GM19395 (cell line): Measurements from ENCODE around the gene LTBP3.

Experiments
- ATAC-seq: cut with Tn5 transposase; IDR thresholded peaks from one replicate; pipeline ENCODE4 v1.9.1; 2021; ENCODE audit warnings: mild to moderate bottlenecking, moderate library complexity; ENCODE audit not compliant: unreplicated experiment

LTBP3 gene

GRCh38 chr11:65586247-65586630, 28.1 kb upstream of the LTBP3 start:
- no peak for ATAC-seq

- ATAC-seq = no peak
Measured at GRCh38 chr11:65585396-65586246, 27.5 kb upstream of the LTBP3 start.

DNA sequence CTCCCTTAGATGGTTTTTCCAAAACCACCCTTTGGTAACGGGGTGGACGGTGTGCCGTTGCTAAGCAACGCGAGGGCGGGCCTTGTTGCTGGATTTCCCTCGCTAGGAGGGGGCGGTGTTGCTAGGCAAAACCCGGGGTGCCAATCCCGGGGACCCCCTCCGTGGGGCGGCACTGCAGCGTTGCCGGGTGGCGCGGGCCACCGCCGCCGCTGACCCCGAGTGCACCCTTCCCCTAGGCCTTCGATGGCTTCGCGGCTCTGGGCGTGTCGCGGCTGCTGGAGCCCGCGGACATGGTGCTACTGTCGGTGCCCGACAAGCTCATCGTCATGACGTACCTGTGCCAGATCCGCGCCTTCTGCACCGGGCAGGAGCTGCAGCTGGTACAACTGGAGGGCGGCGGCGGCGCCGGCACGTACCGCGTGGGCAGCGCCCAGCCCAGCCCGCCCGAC, 26.6 kb upstream of the LTBP3 start:
- ATAC-seq = no peak

- ATAC-seq = no peak
Measured at GRCh38 chr11:65584106-65584505, 25.9 kb upstream of the LTBP3 start.

- no peak for ATAC-seq
Measured at GRCh38 chr11:65583589-65583988, 25.4 kb upstream of the LTBP3 start.

- ATAC-seq = no peak
Measured at GRCh38 chr11:65581928-65582327, 23.8 kb upstream of the LTBP3 start.

- no peak for ATAC-seq
Measured at GRCh38 chr11:65580756-65581155, 22.6 kb upstream of the LTBP3 start.

GRCh38 chr11:65580031-65580692, 22.0 kb upstream of the LTBP3 start:
- ATAC-seq = no peak

DNA sequence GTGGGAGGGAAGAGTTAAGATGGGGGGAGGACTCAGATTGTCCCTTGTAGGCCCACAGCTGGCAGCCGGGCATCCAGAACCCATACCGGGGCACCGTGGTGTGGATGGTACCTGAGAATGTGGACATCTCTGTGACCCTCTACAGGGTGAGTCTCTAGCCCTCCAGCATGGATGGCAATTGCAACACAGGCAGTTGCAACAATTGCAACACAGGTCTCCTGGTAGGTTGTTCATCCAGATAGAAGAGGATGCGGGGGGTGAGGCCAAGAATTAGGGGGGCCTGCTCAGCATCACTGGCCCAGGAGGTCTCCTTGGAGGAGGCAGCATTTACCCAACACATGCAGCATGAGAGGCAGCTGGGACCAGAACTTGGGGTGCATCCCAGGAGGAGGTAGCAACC, 21.1 kb upstream of the LTBP3 start:
- no peak for ATAC-seq

- no peak for ATAC-seq
Measured at GRCh38 chr11:65578667-65579066, 20.5 kb upstream of the LTBP3 start.

DNA sequence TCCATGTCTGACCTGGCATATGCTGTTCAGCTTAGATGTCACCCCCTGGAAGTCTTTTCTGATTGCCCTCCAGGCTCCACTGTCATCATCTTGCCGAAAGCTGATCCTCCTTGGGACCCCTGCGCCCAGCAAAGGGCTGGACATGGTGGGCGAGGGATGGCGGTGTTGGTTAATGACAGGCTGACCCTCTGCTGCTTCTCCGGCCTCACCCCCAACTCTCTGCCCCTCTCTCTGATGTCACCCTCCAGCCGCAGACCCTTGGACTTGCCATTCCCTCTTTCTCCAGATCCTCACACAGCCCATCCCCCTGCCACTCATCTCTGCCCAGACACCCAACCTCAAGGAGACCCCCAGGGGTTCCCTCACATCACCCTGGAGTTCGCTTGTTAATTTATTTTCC, 20.0 kb upstream of the LTBP3 start:
- no peak for ATAC-seq

- no peak for ATAC-seq
Measured at GRCh38 chr11:65577756-65578109, 19.6 kb upstream of the LTBP3 start.

DNA sequence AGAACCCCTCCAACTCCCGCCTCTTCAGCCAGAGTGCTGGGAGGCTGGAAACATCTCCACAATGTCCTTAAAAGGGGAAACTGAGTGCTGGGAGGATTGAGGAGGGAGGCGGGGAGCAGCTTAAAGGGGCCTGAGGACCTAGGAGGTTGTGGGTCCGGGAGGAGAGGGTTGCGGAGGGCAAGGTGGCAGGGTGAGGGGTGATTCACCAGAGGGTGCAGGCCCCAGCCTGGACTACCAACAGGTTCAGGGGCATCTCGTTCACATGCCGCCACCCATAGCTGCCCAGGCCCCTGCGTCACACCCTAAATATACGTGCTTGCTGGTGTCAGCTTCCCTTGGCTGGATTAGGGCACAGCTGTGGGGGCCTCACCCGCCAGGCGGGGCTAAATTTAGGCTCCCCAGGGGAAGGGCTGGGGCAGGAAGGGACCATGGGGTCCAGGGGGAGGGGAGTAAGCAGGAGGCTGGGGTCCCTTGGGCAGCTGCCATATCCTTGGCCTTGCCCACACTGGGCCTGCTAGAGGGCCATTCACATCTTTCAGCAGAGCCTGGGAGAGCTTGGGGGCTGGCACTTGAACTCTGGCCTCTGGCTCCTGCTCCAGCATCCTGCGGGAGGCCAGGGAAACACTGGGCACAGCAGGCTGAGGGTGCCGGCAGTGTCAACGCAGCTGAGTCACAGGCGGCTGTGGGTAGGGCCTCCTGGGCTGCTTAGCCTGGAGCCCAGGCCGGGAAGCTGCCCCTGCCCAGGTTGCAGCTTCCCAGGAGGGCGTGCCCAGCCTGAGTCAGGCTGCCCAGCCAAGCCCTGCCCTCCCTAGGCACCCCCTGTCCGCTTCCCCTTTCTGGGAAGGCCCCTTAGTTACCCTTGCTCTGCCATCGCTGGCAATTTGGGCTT, 19.0 kb upstream of the LTBP3 start:
- ATAC-seq = no peak

DNA sequence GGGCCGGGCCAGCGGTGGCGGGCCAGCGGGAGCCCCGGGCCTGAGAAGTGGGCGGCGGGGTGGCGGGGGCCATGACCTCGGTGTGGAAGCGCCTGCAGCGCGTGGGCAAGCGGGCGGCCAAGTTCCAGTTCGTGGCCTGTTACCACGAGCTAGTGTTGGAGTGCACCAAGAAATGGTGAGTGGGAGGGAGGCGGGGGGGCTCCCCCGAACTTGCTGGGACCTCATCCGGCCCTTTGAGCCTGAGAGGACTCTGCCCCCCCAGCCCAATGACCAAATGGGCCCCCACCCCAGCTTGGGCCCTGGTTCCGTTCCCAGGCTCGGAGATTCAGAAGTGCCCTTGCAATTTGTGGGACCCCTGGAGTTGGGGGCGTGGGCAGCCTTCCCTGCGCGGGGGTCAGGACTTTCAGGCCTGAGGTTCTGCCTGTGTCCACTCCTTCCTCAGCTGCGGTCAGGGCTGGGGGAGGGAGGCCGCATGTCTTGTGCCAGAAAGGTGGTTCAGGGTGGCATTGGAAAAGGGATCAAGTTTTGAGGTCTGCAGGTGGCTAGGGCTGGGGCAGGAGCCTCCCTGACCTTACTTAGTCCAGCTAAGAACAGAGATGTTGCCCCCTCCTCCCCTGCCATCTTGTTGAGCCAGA, 18.2 kb upstream of the LTBP3 start:
- no peak for ATAC-seq

GRCh38 chr11:65575568-65576231, 17.5 kb upstream of the LTBP3 start, which contains the start of gene EHBP1L1:
EHBP1L1 (plus strand) TSS chr11:65576053; CDS start chr11:65576303, 250 bp downstream.
- ATAC-seq = no peak

- ATAC-seq = no peak
Measured at GRCh38 chr11:65574811-65575567, 16.8 kb upstream of the LTBP3 start.

- peak; percentile 38 for ATAC-seq
Measured at GRCh38 chr11:65574109-65574810, 16.1 kb upstream of the LTBP3 start.

DNA sequence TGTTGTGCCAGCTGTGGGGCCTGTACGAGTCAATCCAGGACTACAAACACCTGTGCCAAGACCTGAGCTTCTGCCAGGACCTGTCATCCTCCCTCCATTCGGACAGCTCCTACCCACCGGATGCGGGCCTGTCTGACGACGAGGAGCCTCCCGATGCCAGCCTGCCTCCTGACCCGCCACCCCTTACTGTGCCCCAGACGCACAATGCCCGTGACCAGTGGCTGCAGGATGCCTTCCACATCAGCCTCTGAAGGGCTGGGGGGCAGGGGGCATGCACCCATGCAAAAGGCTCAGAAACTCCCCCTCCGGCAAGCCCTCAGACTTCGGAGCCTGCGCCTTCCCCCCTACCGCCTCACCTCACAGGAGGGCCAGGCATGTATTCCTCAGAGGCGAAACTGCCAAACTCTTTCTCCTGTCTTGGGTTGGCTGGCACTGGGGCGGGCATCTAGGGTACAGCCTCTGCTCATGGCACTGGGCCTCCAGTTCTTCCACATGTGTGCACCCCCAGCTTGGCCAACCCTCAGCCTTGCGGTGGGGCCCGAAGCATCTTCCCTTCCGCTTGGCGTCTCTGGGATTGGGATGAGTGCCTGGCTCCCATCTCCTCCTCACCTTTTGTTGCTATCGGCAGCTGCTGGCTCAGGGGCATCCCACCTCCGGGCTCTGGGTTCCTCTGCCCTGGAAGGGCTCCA, 15.4 kb upstream of the LTBP3 start:
- no peak for ATAC-seq
